Right hindlimb (tissue), 1 donor: ENCODE results near the gene ZNF296.

Experiments
- DNase-seq: peaks from one replicate; pipeline ENCODE4 v3.0.0-alpha.2; 2018

The ZNF296 gene

GRCh38 chr19:45056831-45057230, 19.4 kb downstream of the ZNF296 start:
- no peak for DNase-seq

- no peak for DNase-seq
These were observed 24.2 kb downstream of the ZNF296 start for GRCh38 chr19:45051929-45052579.

DNA sequence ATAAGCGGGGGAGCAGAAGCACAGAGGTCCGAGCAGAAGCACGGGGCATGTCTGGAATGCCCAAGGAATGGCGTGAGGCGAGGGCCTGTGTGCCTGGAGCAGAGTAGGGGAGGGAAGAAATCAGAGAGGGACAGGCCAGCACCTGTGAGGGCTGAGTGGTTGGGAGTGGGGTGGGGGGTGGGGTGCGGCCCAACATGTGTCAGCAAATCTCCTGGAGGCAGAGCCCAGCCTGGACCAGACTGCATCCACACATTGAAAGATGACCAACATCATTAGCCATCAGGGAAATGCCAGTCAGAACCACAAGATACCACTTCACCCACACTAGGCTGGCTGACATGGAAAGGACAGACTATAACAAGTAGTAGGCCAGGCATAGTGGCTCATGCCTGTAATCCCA, 26.2 kb downstream of the ZNF296 start:
- no peak for DNase-seq

GRCh38 chr19:45049073-45049736, 27.1 kb downstream of the ZNF296 start:
- no peak for DNase-seq

- DNase-seq, result no peak
These were observed 29.0 kb downstream of the ZNF296 start for GRCh38 chr19:45047188-45047797.

DNA sequence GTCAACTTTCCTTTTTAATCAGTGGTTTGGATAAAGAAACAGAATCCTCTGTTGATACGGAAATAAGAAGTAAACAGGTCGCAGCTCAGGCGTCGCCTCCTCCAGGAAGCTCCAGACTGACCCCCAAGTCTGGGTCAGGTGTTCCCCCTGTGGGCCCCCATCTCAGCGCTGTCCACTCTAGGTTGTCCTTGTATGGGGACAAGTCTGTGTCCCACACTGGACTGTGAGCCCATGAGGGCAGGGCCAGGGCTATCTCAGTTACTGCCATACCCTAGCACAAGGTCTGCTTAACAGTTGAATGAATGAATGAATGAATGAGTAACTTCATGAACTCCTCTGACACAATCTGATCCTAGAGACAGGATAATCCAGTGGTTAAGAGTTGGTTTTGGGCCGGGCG, 29.9 kb downstream of the ZNF296 start:
- DNase-seq, result no peak

GRCh38 chr19:45045671-45046353, 30.5 kb downstream of the ZNF296 start:
- DNase-seq, result no peak

GRCh38 chr19:45041125-45041524, 35.2 kb downstream of the ZNF296 start:
- no peak for DNase-seq

GRCh38 chr19:45040059-45040771, 36.1 kb downstream of the ZNF296 start:
- no peak for DNase-seq

GRCh38 chr19:45038931-45039893, 37.1 kb downstream of the ZNF296 start, which contains the start of gene CLASRP:
Gene CLASRP, plus strand, starts transcription at chr19:45039045. Its CDS starts 1,168 bp downstream, at chr19:45040213.
- DNase-seq, result peak; percentile 94

GRCh38 chr19:45037393-45038169, 38.7 kb downstream of the ZNF296 start:
- DNase-seq, result no peak

GRCh38 chr19:45035755-45036154, 40.5 kb downstream of the ZNF296 start:
- DNase-seq, result no peak

DNA sequence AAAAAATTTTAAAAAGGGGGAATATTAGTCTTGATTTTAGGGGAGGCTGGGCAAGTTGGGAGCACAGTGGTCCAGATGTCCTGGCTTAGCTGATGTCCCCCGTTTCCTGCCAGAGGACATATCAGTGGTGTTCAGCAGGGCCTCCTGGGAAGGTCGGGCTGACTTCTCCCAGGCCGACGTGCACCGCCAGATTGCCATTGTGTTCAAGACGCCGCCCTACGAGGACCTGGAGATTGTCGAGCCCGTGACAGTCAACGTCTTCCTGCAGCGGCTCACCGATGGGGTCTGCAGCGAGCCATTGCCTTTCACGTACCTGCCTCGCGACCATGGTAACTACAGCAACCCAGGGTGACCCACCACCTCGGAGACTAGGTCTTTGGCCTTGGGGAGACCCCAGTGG, 43.9 kb downstream of the ZNF296 start:
- no peak for DNase-seq

- no peak for DNase-seq
These were observed 45.5 kb downstream of the ZNF296 start for GRCh38 chr19:45030825-45031224.

GRCh38 chr19:45027371-45027770, 48.9 kb downstream of the ZNF296 start:
- no peak for DNase-seq

DNA sequence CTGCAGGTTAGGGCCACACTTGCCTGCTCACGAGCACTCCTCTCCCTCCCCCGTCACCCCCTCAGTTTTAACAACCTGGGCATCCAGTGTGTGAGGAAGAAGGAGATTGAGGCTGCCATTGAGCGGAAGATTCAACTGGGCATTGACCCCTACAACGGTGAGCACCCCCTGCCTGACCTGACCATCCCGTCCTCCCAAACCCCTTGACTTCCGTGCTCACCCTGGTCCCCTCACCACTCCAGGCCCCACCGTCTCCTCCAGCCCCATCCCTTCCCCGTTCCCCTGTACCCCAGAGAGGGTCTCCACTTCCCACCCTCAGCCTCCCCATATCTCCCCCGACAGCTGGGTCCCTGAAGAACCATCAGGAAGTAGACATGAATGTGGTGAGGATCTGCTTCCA, 51.0 kb downstream of the ZNF296 start:
- DNase-seq, result no peak

DNA sequence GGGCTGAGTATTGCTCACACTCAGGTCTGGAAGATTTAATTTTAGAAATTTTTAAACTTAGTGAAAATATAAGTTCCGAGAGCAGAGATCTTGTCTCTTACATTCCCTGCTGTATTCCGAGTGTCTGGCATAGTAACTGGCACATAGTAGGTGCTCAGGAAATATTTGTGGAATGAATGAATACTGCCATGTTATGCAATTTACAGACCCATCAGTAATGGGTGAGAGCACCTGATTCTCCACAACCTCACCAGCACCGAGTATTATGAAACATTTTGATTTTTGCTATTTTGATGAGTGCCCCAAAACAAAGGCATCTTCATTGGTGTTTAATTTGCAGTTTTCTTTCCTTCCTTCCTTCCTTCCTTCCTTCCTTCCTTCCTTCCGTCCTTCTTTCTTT, 53.2 kb downstream of the ZNF296 start:
- DNase-seq, result no peak

- no peak for DNase-seq
These were observed 54.3 kb downstream of the ZNF296 start for GRCh38 chr19:45021971-45022370.
